Activated naive CD8-positive, alpha-beta T cell (primary cell): ENCODE results near the gene ZNF708.
A peak's percentile ranks its signal among the peaks of the same experiment; 100 is the strongest.
"Not testable (repeated sequence)": the region's sequence is repeated elsewhere in the genome, so short reads cannot be mapped to it uniquely, and the experiment has no call there.

Experiments
- H3K27ac Mint-ChIP-seq: one replicate; pipeline ENCODE4 v1.8.0; 2021; ENCODE audit warnings: mixed read lengths
- H3K27me3 Mint-ChIP-seq: one replicate; pipeline ENCODE4 v1.8.0; 2021; ENCODE audit warnings: mixed read lengths
- H3K36me3 Mint-ChIP-seq: one replicate; pipeline ENCODE4 v1.8.0; 2021; ENCODE audit warnings: mixed read lengths
- H3K4me1 Mint-ChIP-seq: one replicate; pipeline ENCODE4 v1.8.0; 2021; ENCODE audit warnings: low read depth, mixed read lengths
- H3K4me3 Mint-ChIP-seq: one replicate; pipeline ENCODE4 v1.8.0; 2021; ENCODE audit warnings: mild to moderate bottlenecking, mixed read lengths
- H3K9me3 Mint-ChIP-seq: one replicate; pipeline ENCODE4 v1.8.0; 2021; ENCODE audit warnings: low read depth, mixed read lengths

Gene ZNF708

DNA sequence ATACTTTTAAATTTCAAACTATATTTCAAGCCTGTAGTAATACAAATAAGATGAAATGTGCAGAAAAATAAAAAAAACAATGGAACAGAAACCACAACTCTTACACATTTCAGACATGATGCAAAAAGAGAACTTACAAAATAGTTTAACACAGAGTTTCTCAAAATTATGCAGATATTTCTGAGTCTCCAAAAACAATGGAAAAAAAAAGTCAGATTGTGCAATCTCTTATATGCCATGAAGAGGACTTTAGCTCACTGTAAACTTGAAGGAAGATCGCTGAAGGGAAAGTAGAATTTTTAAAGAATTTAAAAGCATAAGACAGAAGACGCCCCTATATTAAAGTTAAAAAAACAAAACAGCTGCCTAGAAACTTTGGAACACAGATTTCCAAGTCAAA, 20.4 kb downstream of the ZNF708 start:
- no peak overlapping the region for H3K4me3 Mint-ChIP-seq
- no peaks in the 10 kb centered on the region for H3K9me3 Mint-ChIP-seq
- no peaks in the 10 kb centered on the region for H3K27me3 Mint-ChIP-seq
- H3K4me1 Mint-ChIP-seq: peaks cover 27% of the 10 kb centered on the region
- peaks cover 30% of the 10 kb centered on the region for H3K36me3 Mint-ChIP-seq
- peak overlapping the region; percentile 64 for H3K27ac Mint-ChIP-seq

DNA sequence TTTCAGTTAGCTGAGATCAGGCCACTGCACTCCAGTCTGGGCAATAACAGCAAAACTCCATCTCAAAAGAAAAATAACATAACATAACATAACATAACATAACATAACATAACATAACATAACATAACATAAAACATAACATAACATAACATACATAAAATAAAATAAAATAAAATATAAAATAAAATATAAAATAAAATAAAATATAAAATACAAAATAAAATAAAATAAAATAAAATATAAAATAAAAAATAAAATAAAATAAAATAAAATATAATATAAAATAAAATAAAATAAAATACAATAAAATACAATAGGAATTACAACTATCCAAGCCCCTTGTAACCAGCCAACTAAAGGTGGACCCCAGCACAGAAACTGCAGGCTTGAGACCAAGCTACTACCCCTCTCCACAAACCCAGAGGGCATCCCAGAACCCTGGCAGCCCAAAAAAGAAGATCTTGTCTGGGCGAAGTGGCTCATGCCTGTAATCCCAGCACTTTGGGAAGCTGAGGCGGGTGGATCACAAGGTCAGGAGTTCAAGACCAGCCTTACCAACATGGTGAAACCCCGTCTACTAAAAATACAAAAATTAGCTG, 22.2 kb downstream of the ZNF708 start:
- H3K36me3 Mint-ChIP-seq: peaks cover 35% of the 10 kb centered on the region
- not testable (repeated sequence) for H3K27ac Mint-ChIP-seq, H3K9me3 Mint-ChIP-seq, H3K4me3 Mint-ChIP-seq, H3K27me3 Mint-ChIP-seq
- peaks cover 15% of the 10 kb centered on the region for H3K4me1 Mint-ChIP-seq

DNA sequence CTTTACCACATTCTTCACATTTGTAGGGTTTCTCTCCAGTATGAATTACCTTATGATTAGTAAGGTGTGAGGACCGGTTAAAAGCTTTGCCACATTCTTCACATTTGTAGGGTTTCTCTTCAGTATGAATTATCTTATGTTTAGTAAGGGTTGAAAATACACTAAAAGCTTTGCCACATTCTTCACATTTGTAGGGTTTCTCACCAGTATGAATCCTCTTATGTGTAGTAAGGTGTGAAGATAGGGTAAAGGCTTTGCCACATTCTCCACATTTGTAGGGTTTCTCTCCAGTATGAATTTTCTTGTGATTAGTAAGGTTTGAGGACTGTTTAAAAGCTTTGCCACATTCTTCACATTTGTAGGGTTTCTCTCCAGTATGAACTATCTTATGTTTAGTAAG, 35.4 kb downstream of the ZNF708 start:
- Mint-ChIP-seq H3K9me3 (peaks cover 26% of the 10 kb centered on the region), H3K36me3 (peaks cover 37% of the 10 kb centered on the region)
- H3K27ac Mint-ChIP-seq, H3K4me3 Mint-ChIP-seq, H3K4me1 Mint-ChIP-seq, H3K27me3 Mint-ChIP-seq: not testable (repeated sequence)

DNA sequence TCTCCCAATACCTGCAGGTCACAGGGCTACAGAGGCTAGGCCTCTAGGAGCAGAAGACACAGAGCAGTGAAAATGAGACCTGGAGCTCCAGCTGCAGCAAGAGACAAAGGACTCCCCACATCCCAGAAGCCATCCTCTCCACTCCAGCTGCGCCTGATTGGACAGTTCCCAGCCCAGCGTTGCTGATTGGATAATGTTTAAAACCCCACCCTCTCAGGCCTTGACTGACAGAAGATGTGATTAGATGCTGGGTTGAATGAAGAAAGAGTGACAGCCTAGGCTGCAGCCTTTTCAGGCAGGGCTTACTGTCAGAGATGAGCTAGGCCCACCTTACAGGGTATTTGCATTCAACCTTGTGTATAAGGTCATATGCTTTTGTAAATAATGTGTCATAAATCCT, 59.4 kb downstream of the ZNF708 start:
- Mint-ChIP-seq H3K36me3 (peaks cover 3% of the 10 kb centered on the region), H3K27ac (no peak overlapping the region), H3K4me3 (no peak overlapping the region), H3K4me1 (no peaks in the 10 kb centered on the region), H3K27me3 (no peaks in the 10 kb centered on the region), H3K9me3 (peaks cover 20% of the 10 kb centered on the region)

DNA sequence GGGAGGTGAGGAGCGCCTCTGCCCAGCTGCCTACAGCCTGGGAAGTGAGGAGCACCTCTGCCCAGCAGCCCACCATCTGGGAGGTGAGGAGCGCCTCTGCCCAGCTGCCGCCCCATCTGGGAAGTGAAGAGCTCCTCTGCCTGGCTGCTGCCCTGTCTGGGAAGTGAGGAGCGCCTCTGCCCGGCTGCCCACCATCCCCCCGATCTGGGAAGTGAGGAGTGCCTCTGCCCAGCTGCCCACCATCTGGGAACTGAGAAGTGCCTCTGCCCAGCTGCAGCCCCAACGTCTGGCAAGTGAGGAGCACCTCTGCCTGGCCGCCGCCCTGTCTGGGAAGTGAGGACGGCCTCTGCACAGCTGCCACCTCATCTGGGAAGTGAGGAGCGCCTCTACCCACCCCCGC, 64.3 kb downstream of the ZNF708 start:
- no peak overlapping the region for H3K4me3 Mint-ChIP-seq
- H3K4me1 Mint-ChIP-seq: no peaks in the 10 kb centered on the region
- H3K9me3 Mint-ChIP-seq: peaks cover 4% of the 10 kb centered on the region
- H3K27ac Mint-ChIP-seq: no peak overlapping the region
- peaks cover 2% of the 10 kb centered on the region for H3K36me3 Mint-ChIP-seq
- no peaks in the 10 kb centered on the region for H3K27me3 Mint-ChIP-seq

DNA sequence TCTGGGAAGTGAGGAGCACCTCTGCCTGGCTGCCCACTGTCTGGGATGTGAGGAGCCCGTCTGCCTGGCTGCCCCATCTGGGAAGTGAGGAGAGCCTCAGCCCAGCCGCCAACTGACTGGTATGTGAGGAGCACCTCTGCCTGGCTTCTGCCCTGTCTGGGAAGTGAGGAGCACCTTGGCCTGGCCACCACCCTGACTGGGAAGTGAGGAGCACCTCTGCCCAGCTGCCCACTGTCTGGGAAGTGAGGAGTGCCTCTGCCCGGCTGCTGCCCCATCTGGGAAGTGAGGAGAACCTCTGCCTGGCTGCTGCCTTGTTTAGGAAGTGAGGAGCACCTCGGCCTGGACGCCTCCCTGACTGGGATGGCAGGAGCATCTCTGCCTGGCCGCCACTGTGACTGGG, 64.8 kb downstream of the ZNF708 start:
- H3K9me3 Mint-ChIP-seq: peaks cover 4% of the 10 kb centered on the region
- no peak overlapping the region for H3K27ac Mint-ChIP-seq
- H3K27me3 Mint-ChIP-seq: no peaks in the 10 kb centered on the region

DNA sequence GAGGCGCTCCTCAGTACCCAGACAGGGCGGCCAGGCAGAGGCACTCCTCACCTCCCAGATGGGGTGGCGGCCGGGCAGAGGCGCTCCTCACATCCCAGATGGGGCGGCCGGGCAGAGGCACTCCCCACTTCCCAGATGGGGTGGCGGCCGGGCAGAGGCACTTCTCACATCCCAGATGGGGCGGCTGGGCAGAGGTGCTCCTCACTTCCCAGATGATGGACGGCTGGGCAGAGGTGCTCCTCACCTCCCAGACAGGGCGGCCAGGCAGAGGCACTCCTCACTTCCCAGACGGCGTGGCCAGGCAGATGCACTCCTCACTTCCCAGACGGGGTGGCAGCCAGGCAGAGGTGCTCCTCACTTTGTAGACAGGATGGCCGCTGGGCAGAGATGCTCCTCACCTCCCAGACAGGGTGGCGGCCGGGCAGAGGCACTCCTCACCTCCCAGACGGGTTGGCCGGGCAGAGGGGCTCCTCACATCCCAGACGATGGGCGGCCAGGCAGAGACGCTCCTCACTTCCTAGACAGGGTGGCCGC, 68.3 kb downstream of the ZNF708 start:
- H3K4me3 Mint-ChIP-seq, H3K4me1 Mint-ChIP-seq, H3K36me3 Mint-ChIP-seq, H3K27me3 Mint-ChIP-seq, H3K27ac Mint-ChIP-seq, H3K9me3 Mint-ChIP-seq: not testable (repeated sequence)

More for the DNA sequence above, 64.8 kb downstream of the ZNF708 start:
- no peak overlapping the region for H3K4me3 Mint-ChIP-seq
- H3K36me3 Mint-ChIP-seq: peaks cover 2% of the 10 kb centered on the region
- no peaks in the 10 kb centered on the region for H3K4me1 Mint-ChIP-seq

DNA sequence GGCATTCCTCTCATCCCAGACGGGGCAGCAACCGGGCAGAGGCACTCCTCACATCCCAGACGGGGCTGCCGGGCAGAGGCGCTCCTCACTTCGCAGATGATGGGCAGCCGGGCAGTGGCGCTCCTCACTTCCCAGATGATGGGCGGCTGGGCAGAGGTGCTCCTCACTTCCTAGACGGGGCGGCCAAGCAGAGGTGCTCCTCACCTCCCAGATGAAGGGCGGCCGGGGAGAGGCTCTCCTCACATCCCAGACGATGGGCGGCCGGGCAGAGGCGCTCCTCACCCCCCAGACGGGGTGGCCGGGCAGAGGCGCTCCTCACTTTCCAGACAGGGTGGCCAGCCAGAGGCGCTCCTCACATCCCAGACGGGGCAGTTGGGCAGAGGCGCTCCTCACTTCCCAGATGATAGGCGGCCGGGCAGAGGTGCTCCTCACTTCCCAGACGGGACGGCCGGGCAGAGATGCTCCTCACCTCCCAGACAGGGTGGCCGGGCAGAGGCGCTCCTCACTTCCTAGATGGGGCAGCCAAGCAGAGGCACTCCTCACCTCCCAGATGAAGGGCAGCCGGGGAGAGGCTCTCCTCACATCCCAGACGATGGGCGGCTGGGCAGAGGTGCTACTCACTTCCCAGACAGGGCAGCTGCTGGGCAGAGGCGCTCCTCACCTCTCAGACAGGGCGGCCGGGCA, 68.9 kb downstream of the ZNF708 start:
- Mint-ChIP-seq H3K27me3 (no peaks in the 10 kb centered on the region), H3K4me1 (no peaks in the 10 kb centered on the region), H3K27ac (no peak overlapping the region), H3K9me3 (peaks cover 9% of the 10 kb centered on the region), H3K4me3 (no peak overlapping the region), H3K36me3 (peaks cover 2% of the 10 kb centered on the region)

DNA sequence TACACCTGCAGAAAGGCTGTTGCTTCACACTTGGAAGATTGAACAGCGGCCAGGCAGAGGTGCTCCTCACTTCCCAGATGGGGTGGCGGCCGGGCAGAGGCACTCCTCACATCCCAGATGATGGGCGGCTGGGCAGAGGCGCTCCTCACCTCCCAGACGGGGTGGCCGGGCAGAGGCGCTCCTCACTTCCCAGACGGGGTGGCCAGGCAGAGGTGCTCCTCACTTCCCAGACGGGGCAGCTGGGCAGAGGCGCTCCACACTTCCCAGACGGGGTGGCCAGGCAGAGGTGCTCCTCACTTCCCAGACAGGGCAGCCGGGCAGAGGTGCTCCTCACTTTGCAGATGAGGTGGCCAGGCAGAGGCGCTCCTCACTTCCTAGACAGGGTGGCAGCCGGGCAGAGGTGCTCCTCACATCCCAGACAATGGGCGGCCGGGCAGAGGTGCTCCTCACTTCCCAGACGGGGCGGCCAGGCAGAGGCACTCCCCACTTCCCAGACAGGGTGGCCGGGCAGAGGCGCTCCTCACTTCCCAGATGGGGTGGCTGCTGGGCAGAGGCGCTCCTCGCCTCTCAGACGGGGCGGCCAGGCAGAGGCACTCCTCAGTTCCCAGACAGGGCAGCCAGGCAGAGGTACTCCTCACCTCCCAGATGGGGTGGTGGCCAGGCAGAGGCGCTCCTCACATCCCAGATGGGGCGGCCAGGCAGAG, 69.6 kb downstream of the ZNF708 start:
- H3K27me3 Mint-ChIP-seq, H3K36me3 Mint-ChIP-seq, H3K4me3 Mint-ChIP-seq, H3K4me1 Mint-ChIP-seq, H3K9me3 Mint-ChIP-seq, H3K27ac Mint-ChIP-seq: not testable (repeated sequence)

DNA sequence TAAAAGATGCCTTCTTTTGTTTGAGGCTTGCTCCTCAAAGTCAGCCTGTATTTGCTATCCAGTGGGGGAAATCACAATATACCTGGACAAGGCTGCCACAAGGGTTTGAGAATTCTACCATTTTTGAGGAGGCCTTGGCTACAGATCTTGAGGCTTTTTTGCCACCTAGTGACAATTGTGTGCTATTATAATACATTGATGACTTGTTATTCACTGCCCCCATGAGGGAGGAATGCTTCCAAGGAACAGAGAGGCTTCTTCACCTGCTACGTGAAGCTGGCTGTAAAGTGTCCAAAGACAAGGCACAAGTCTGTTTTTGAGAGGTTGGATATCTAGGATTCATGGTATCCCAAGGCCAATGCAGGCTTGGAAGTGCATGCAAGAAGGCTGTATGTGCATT, 72.5 kb downstream of the ZNF708 start:
- Mint-ChIP-seq H3K27me3 (no peaks in the 10 kb centered on the region), H3K4me3 (no peak overlapping the region), H3K4me1 (no peaks in the 10 kb centered on the region), H3K9me3 (peaks cover 5% of the 10 kb centered on the region), H3K36me3 (no peaks in the 10 kb centered on the region), H3K27ac (no peak overlapping the region)
